ENCODE data around the gene PET100. TPM values are rescaled to one million over a fixed set of nuclear protein-coding genes. Genes with fewer than 3 reads are reported as not detected.

PET100 gene
- total RNA-seq, 1 experiment from 2014 or later: 15.5 TPM

- H4K20me1 ChIP-seq (ENCODE audit: insufficient read depth, low read depth, low read length): no peaks in the 10 kb centered on the region
- H3K9ac ChIP-seq (ENCODE audit: low read length): no peak overlapping the region
- no peak overlapping the region for H3K27ac ChIP-seq (ENCODE audit: low read length)
- H3K4me1 ChIP-seq (ENCODE audit: low read length): no peaks in the 10 kb centered on the region
- H3K9me2 ChIP-seq (replicated peaks; ENCODE audit: insufficient read depth, low read length): no peaks in the 10 kb centered on the region
- no peaks in the 10 kb centered on the region for H3K9me3 ChIP-seq (ENCODE audit: low read length)
- DNase-seq: no peak
- H2AFZ ChIP-seq (ENCODE audit: low read length): no peak overlapping the region
- H3K79me2 ChIP-seq (ENCODE audit: low read length): no peaks in the 10 kb centered on the region
- no peaks in the 10 kb centered on the region for H3K36me3 ChIP-seq (ENCODE audit: insufficient read depth, low read length)
- no peaks in the 10 kb centered on the region for H3K27me3 ChIP-seq (ENCODE audit: low read length)
- no peak overlapping the region for H3K4me3 ChIP-seq (ENCODE audit: low read length)
- no peak overlapping the region for H3K4me2 ChIP-seq (ENCODE audit: low read depth, low read length, poor library complexity, severe bottlenecking)
Measured at GRCh38 chr19:7662657-7663056, 33.1 kb downstream of the PET100 start.

GRCh38 chr19:7663706-7664105, 34.1 kb downstream of the PET100 start:
- no peak overlapping the region for H3K27ac ChIP-seq (ENCODE audit: low read length)
- no peak overlapping the region for H2AFZ ChIP-seq (ENCODE audit: low read length)
- H3K4me1 ChIP-seq (ENCODE audit: low read length): no peaks in the 10 kb centered on the region
- no peaks in the 10 kb centered on the region for H4K20me1 ChIP-seq (ENCODE audit: insufficient read depth, low read depth, low read length)
- H3K9me3 ChIP-seq (ENCODE audit: low read length): no peaks in the 10 kb centered on the region
- no peaks in the 10 kb centered on the region for H3K27me3 ChIP-seq (ENCODE audit: low read length)
- H3K4me3 ChIP-seq (ENCODE audit: low read length): no peak overlapping the region
- H3K9ac ChIP-seq (ENCODE audit: low read length): no peak overlapping the region
- H3K4me2 ChIP-seq (ENCODE audit: low read depth, low read length, poor library complexity, severe bottlenecking): no peak overlapping the region
- no peaks in the 10 kb centered on the region for H3K9me2 ChIP-seq (replicated peaks; ENCODE audit: insufficient read depth, low read length)
- no peaks in the 10 kb centered on the region for H3K79me2 ChIP-seq (ENCODE audit: low read length)
- no peak for DNase-seq
- H3K36me3 ChIP-seq (ENCODE audit: insufficient read depth, low read length): no peaks in the 10 kb centered on the region

GRCh38 chr19:7665076-7665475, 35.5 kb downstream of the PET100 start:
- H4K20me1 ChIP-seq (ENCODE audit: insufficient read depth, low read depth, low read length): no peaks in the 10 kb centered on the region
- H3K27ac ChIP-seq (ENCODE audit: low read length): no peak overlapping the region
- no peaks in the 10 kb centered on the region for H3K4me1 ChIP-seq (ENCODE audit: low read length)
- no peaks in the 10 kb centered on the region for H3K36me3 ChIP-seq (ENCODE audit: insufficient read depth, low read length)
- H3K27me3 ChIP-seq (ENCODE audit: low read length): no peaks in the 10 kb centered on the region
- H3K4me2 ChIP-seq (ENCODE audit: low read depth, low read length, poor library complexity, severe bottlenecking): no peak overlapping the region
- H3K79me2 ChIP-seq (ENCODE audit: low read length): no peaks in the 10 kb centered on the region
- no peaks in the 10 kb centered on the region for H3K9me2 ChIP-seq (replicated peaks; ENCODE audit: insufficient read depth, low read length)
- no peak overlapping the region for H2AFZ ChIP-seq (ENCODE audit: low read length)
- H3K4me3 ChIP-seq (ENCODE audit: low read length): no peak overlapping the region
- H3K9ac ChIP-seq (ENCODE audit: low read length): no peak overlapping the region
- no peak for DNase-seq
- H3K9me3 ChIP-seq (ENCODE audit: low read length): no peaks in the 10 kb centered on the region

GRCh38 chr19:7668842-7669241, 39.2 kb downstream of the PET100 start, which contains the start of gene RETN:
Gene RETN, plus strand, starts transcription at chr19:7669049. Its CDS starts 278 bp downstream, at chr19:7669327.
- no peaks in the 10 kb centered on the region for H3K27me3 ChIP-seq (ENCODE audit: low read length)
- H3K4me3 ChIP-seq (ENCODE audit: low read length): no peak within 1 kb of the TSS
- no peak within 1 kb of the TSS for H3K27ac ChIP-seq (ENCODE audit: low read length)
- H3K9ac ChIP-seq (ENCODE audit: low read length): no peak within 1 kb of the TSS
- H3K4me2 ChIP-seq (ENCODE audit: low read depth, low read length, poor library complexity, severe bottlenecking): no peak within 1 kb of the TSS
- no peaks in the 10 kb centered on the region for H3K9me2 ChIP-seq (replicated peaks; ENCODE audit: insufficient read depth, low read length)
- H3K36me3 ChIP-seq (ENCODE audit: insufficient read depth, low read length): no peaks in the 10 kb centered on the region
- DNase-seq: no peak
- H4K20me1 ChIP-seq (ENCODE audit: insufficient read depth, low read depth, low read length): no peaks in the 10 kb centered on the region
- no peaks in the 10 kb centered on the region for H3K4me1 ChIP-seq (ENCODE audit: low read length)
- H3K79me2 ChIP-seq (ENCODE audit: low read length): no peaks in the 10 kb centered on the region
- H2AFZ ChIP-seq (ENCODE audit: low read length): no peak within 1 kb of the TSS
- no peaks in the 10 kb centered on the region for H3K9me3 ChIP-seq (ENCODE audit: low read length)

- H3K9me3 ChIP-seq (ENCODE audit: low read length): no peaks in the 10 kb centered on the region
- no peak overlapping the region for H3K4me3 ChIP-seq (ENCODE audit: low read length)
- DNase-seq: no peak
- H3K27me3 ChIP-seq (ENCODE audit: low read length): no peaks in the 10 kb centered on the region
- no peaks in the 10 kb centered on the region for H3K79me2 ChIP-seq (ENCODE audit: low read length)
- no peak overlapping the region for H2AFZ ChIP-seq (ENCODE audit: low read length)
- H3K9me2 ChIP-seq (replicated peaks; ENCODE audit: insufficient read depth, low read length): no peaks in the 10 kb centered on the region
- no peak overlapping the region for H3K9ac ChIP-seq (ENCODE audit: low read length)
- H3K36me3 ChIP-seq (ENCODE audit: insufficient read depth, low read length): no peaks in the 10 kb centered on the region
- no peaks in the 10 kb centered on the region for H3K4me1 ChIP-seq (ENCODE audit: low read length)
- no peak overlapping the region for H3K4me2 ChIP-seq (ENCODE audit: low read depth, low read length, poor library complexity, severe bottlenecking)
- H3K27ac ChIP-seq (ENCODE audit: low read length): no peak overlapping the region
- H4K20me1 ChIP-seq (ENCODE audit: insufficient read depth, low read depth, low read length): no peaks in the 10 kb centered on the region
Measured at GRCh38 chr19:7669641-7670040, 40.0 kb downstream of the PET100 start.

- Histone ChIP-seq H3K27ac (ENCODE audit: low read length) (no peak overlapping the region), H3K79me2 (ENCODE audit: low read length) (no peaks in the 10 kb centered on the region), H3K36me3 (ENCODE audit: insufficient read depth, low read length) (no peaks in the 10 kb centered on the region), H3K4me2 (ENCODE audit: low read depth, low read length, poor library complexity, severe bottlenecking) (no peak overlapping the region), H3K9me3 (ENCODE audit: low read length) (no peaks in the 10 kb centered on the region), H4K20me1 (ENCODE audit: insufficient read depth, low read depth, low read length) (no peaks in the 10 kb centered on the region), H2AFZ (ENCODE audit: low read length) (no peak overlapping the region), H3K4me1 (ENCODE audit: low read length) (no peaks in the 10 kb centered on the region), H3K9me2 (replicated peaks; ENCODE audit: insufficient read depth, low read length) (no peaks in the 10 kb centered on the region), H3K4me3 (ENCODE audit: low read length) (no peak overlapping the region), H3K27me3 (ENCODE audit: low read length) (no peaks in the 10 kb centered on the region), H3K9ac (ENCODE audit: low read length) (no peak overlapping the region)
- DNase-seq: no peak
Measured at GRCh38 chr19:7670150-7670783, 40.7 kb downstream of the PET100 start.

- H3K79me2 ChIP-seq (ENCODE audit: low read length): no peaks in the 10 kb centered on the region
- H3K9ac ChIP-seq (ENCODE audit: low read length): no peak overlapping the region
Measured at GRCh38 chr19:7670790-7671189, 41.2 kb downstream of the PET100 start.

GRCh38 chr19:7672522-7672921, 42.9 kb downstream of the PET100 start:
- H3K79me2 ChIP-seq (ENCODE audit: low read length): no peaks in the 10 kb centered on the region
- H3K9me2 ChIP-seq (replicated peaks; ENCODE audit: insufficient read depth, low read length): no peaks in the 10 kb centered on the region
- DNase-seq: no peak
- H3K36me3 ChIP-seq (ENCODE audit: insufficient read depth, low read length): no peaks in the 10 kb centered on the region
- H3K9me3 ChIP-seq (ENCODE audit: low read length): no peaks in the 10 kb centered on the region
- no peak overlapping the region for H3K4me3 ChIP-seq (ENCODE audit: low read length)
- H3K9ac ChIP-seq (ENCODE audit: low read length): no peak overlapping the region
- H3K27me3 ChIP-seq (ENCODE audit: low read length): no peaks in the 10 kb centered on the region
- H2AFZ ChIP-seq (ENCODE audit: low read length): no peak overlapping the region
- no peak overlapping the region for H3K4me2 ChIP-seq (ENCODE audit: low read depth, low read length, poor library complexity, severe bottlenecking)
- peaks cover 4% of the 10 kb centered on the region for H3K4me1 ChIP-seq (ENCODE audit: low read length)
- no peak overlapping the region for H3K27ac ChIP-seq (ENCODE audit: low read length)
- H4K20me1 ChIP-seq (ENCODE audit: insufficient read depth, low read depth, low read length): no peaks in the 10 kb centered on the region

More at GRCh38 chr19:7670790-7671189, 41.2 kb downstream of the PET100 start:
- H3K27ac ChIP-seq (ENCODE audit: low read length): no peak overlapping the region
- no peaks in the 10 kb centered on the region for H3K9me3 ChIP-seq (ENCODE audit: low read length)
- DNase-seq: no peak
- H3K9me2 ChIP-seq (replicated peaks; ENCODE audit: insufficient read depth, low read length): no peaks in the 10 kb centered on the region
- no peaks in the 10 kb centered on the region for H4K20me1 ChIP-seq (ENCODE audit: insufficient read depth, low read depth, low read length)
- H3K4me1 ChIP-seq (ENCODE audit: low read length): no peaks in the 10 kb centered on the region
- no peaks in the 10 kb centered on the region for H3K27me3 ChIP-seq (ENCODE audit: low read length)
- H3K36me3 ChIP-seq (ENCODE audit: insufficient read depth, low read length): no peaks in the 10 kb centered on the region
- H3K4me2 ChIP-seq (ENCODE audit: low read depth, low read length, poor library complexity, severe bottlenecking): no peak overlapping the region
- H3K4me3 ChIP-seq (ENCODE audit: low read length): no peak overlapping the region
- no peak overlapping the region for H2AFZ ChIP-seq (ENCODE audit: low read length)
